Endothelial cell of umbilical vein (primary cell): ENCODE results near the gene RETREG2. TPM values are rescaled to one million over a fixed set of nuclear protein-coding genes. Genes with fewer than 3 reads are reported as not detected.

Experiments used
- BruUV-seq: library from RNA; stranded (reverse); fragments of 400-500 nt; replicated peaks from 2 replicates; lab custom pipeline; 2021; lab: Mats Ljungman, UMichigan
- CTCF ChIA-PET: fragments of 300-600, 350-600 bp; sonication (Branson Sonifier 250); formaldehyde crosslinking; loops from one replicate; lab custom pipeline; 2021; ENCODE audit warnings: antibody characterized with exemption, inconsistent platforms; lab: Charles Lee
- POLR2A ChIA-PET: fragments of 300-600, 350-600 bp; sonication (Branson Sonifier 250); formaldehyde crosslinking; loops from one replicate; lab custom pipeline; 2021; ENCODE audit warnings: antibody characterized with exemption, inconsistent platforms; lab: Charles Lee
- DNase-seq: peaks from one replicate; pipeline ENCODE4 v3.0.0-alpha.2; 2011; ENCODE audit warnings: low read depth, low spot score
- FAIRE-seq: peaks from 2 replicates; lab custom pipeline; 2011; peaks lifted over from hg19 to GRCh38; lab: Jason Lieb, UNC
- H2AFZ ChIP-seq: 2 replicates; pipeline ENCODE4 v1.6.0; 2012; ENCODE audit warnings: low read depth, low read length, control low read depth, inconsistent platforms
- H3K27ac ChIP-seq: 2 replicates; pipeline ENCODE4 v1.5.1; 2011; ENCODE audit warnings: low read depth, mild to moderate bottlenecking, control low read depth, low read length, moderate library complexity; ENCODE audit not compliant: insufficient read depth
- H3K27me3 ChIP-seq, 2 experiments: 2 replicates each; pipeline versions ENCODE4 v1.6.0 to v1.6.1; 2011; ENCODE audit warnings: low read length in 2 of 2, mixed read lengths in 1 of 2; ENCODE audit not compliant: control insufficient read depth in 2 of 2, insufficient read depth in 2 of 2
- H3K36me3 ChIP-seq, 2 experiments: 2 replicates in 1 of 2; 3 replicates in 1 of 2; pipeline ENCODE4 v1.5.1; 2011; ENCODE audit warnings: low read length in 2 of 2, mild to moderate bottlenecking in 1 of 2, moderate library complexity in 1 of 2; ENCODE audit not compliant: control insufficient read depth in 2 of 2, insufficient read depth in 2 of 2; ENCODE audit errors: extremely low read depth in 1 of 2
- H3K4me1 ChIP-seq: 3 replicates; pipeline ENCODE4 v1.5.1; 2011; ENCODE audit warnings: mild to moderate bottlenecking, low read length; ENCODE audit not compliant: control insufficient read depth, insufficient read depth; ENCODE audit errors: extremely low read depth
- H3K4me2 ChIP-seq: 2 replicates; pipeline ENCODE4 v1.6.1; 2011; ENCODE audit warnings: low read length, control low read depth, mixed read lengths; ENCODE audit not compliant: insufficient read depth
- H3K4me3 ChIP-seq, 3 experiments: fragments of 200-600 bp in 1 of 3; sonication (generic), shearing (Covaris generic) in 1 of 3; replicated peaks in 1 of 3; 2 replicates each; pipeline ENCODE4 v1.5.1; 2011 to 2016; ENCODE audit warnings: control low read depth in 3 of 3, low read length in 3 of 3, mild to moderate bottlenecking in 2 of 3, inconsistent platforms in 1 of 3, low read depth in 1 of 3, moderate library complexity in 1 of 3; ENCODE audit not compliant: insufficient read depth in 1 of 3
- H3K79me2 ChIP-seq: 2 replicates; pipeline ENCODE4 v1.6.0; 2012; ENCODE audit warnings: low read length, inconsistent platforms; ENCODE audit not compliant: control insufficient read depth, insufficient read depth
- H3K9ac ChIP-seq: replicated peaks from 2 replicates; pipeline ENCODE3; 2011; ENCODE audit warnings: low read length, control low read depth; ENCODE audit not compliant: insufficient read depth; ENCODE audit errors: extremely low read depth
- H3K9me1 ChIP-seq: replicated peaks from 3 replicates; pipeline ENCODE4 v1.6.0; 2011; ENCODE audit warnings: mild to moderate bottlenecking, low read length; ENCODE audit not compliant: control insufficient read depth, insufficient read depth; ENCODE audit errors: extremely low read depth
- H3K9me3 ChIP-seq: replicated peaks from 2 replicates; pipeline ENCODE4 v1.5.1; 2012; ENCODE audit warnings: low read length, inconsistent platforms; ENCODE audit not compliant: control insufficient read depth, insufficient read depth
- H4K20me1 ChIP-seq: replicated peaks from 2 replicates; pipeline ENCODE3; 2011; ENCODE audit warnings: mild to moderate bottlenecking, low read length; ENCODE audit not compliant: control insufficient read depth, insufficient read depth; ENCODE audit errors: extremely low read depth
- EZH2 ChIP-seq: IDR thresholded peaks from 2 replicates; pipeline ENCODE4 v1.6.1; 2012; ENCODE audit warnings: borderline replicate concordance, low read depth, mild to moderate bottlenecking, moderate library complexity, low read length, inconsistent platforms; ENCODE audit not compliant: severe bottlenecking
- FOS ChIP-seq: IDR thresholded peaks from 2 replicates; pipeline ENCODE4 v1.6.1; 2011; ENCODE audit warnings: mild to moderate bottlenecking, low read length, moderate library complexity, borderline replicate concordance; ENCODE audit not compliant: insufficient read depth
- GATA2 ChIP-seq: IDR thresholded peaks from 2 replicates; pipeline ENCODE4 v1.7.0; 2011; ENCODE audit warnings: low read depth, mild to moderate bottlenecking, moderate library complexity, mixed read lengths, low read length; ENCODE audit not compliant: insufficient read length, insufficient read depth
- JUN ChIP-seq: IDR thresholded peaks from 2 replicates; pipeline ENCODE4 v1.6.1; 2011; ENCODE audit warnings: borderline replicate concordance, low read depth; ENCODE audit not compliant: insufficient read length, insufficient read depth
- MYC ChIP-seq: IDR thresholded peaks from one replicate; pipeline ENCODE4 v1.6.1; 2011; ENCODE audit warnings: mild to moderate bottlenecking, low read depth, low read length
- POLR2A ChIP-seq: IDR thresholded peaks from 2 replicates; pipeline ENCODE4 v1.6.1; 2012; ENCODE audit warnings: low read depth, mild to moderate bottlenecking, control low read depth, low read length
- POLR2AphosphoS5 ChIP-seq: IDR thresholded peaks from 2 replicates; pipeline ENCODE4 v1.6.1; 2012; ENCODE audit warnings: low read depth, mild to moderate bottlenecking, control low read depth, low read length, moderate library complexity; ENCODE audit not compliant: insufficient read depth
- dilution Hi-C: fragments of 300-500 bp; cut with MboI; formaldehyde crosslinking; loops from one replicate; pipeline ENCODE4 v1.15.0; 2019; ENCODE audit warnings: low sequenced_read_pairs; ENCODE audit not compliant: extremely low pct_ligation_motif_present
- intact Hi-C: fragments of 100-400 bp; cut with micrococcal nuclease; formaldehyde crosslinking; loops from one replicate; pipeline ENCODE4 v1.10.0; 2022
- polyA plus RNA-seq, 4 experiments: library from polyadenylated mRNA; depleted of rRNA in 3 of 4; stranded (reverse) in 3 of 4; unstranded in 1 of 4; fragments of >200 nt; gene quantifications; 2 replicates each; pipeline versions ENCODE4 v1.2.1 to v1.2.3, GENCODE V29; 2011 to 2012; ENCODE audit warnings: missing spikeins in 1 of 4
- total RNA-seq: library from RNA; stranded (reverse); gene quantifications from 2 replicates; pipeline ENCODE4 v1.2.3, GENCODE V29; 2021
- TF ChIP-seq, protein P1 (sequence below): IDR thresholded peaks from 2 replicates; pipeline ENCODE4 v1.6.1; 2011; ENCODE audit not compliant: insufficient read depth, insufficient read length
- TF ChIP-seq, protein P2 (sequence below), 2 donors: IDR thresholded peaks; 1 replicate in 1 of 2; 2 replicates in 1 of 2; pipeline ENCODE4 v1.5.1; 2011; ENCODE audit warnings: low read length in 2 of 2, mild to moderate bottlenecking in 2 of 2, moderate library complexity in 2 of 2, control low read depth in 1 of 2, inconsistent platforms in 1 of 2, low read depth in 1 of 2; ENCODE audit not compliant: insufficient read depth in 1 of 2; ENCODE audit errors: extremely low read depth in 1 of 2

Gene RETREG2
- total and polyA plus RNA-seq, 2 donors (not counting 3 experiments of a cell fraction or from before 2014, with no cell fraction given), result 59.5 to 76.1 TPM

DNA sequence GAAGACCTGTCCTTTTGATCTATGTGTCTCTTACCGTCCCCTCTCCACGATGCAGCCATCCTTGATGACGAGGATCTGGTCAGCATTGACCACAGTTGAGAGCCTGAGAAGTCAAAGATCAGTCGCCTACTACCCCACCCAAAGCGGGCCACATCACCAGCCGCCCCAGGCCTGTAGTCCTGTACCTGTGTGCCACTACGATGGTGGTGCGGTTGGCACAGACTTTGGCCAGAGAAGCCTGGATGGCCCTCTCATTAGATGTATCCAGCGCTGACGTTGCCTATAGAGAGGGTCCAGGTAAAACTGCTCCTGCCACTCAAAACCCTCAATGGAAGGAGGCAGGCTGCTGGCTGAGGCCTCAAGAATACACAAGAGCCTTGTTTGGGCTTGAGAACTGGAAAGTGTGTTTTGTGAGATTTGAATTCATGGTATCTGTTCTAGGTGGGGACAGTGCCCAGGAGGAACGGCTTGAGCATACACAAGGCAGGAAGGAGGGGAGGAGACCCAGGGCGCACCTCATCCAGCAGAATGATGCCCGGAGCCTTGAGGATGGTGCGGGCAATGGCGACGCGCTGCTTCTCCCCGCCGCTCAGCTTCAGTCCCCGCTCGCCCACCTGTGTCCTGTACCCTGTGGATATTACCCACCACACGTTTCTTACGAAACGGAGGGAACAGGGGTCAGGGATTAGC is 32.3 kb downstream of the RETREG2 start:
- intact Hi-C loops, result no loop called here
- H3K27me3 ChIP-seq, result no peaks in the 10 kb centered on the region
- TF ChIP-seq GATA2, result no peak
- no peak for TF ChIP-seq FOS
- TF ChIP-seq POLR2A, result no peak
- TF ChIP-seq EZH2, result no peak
- TF ChIP-seq, protein P1, sequence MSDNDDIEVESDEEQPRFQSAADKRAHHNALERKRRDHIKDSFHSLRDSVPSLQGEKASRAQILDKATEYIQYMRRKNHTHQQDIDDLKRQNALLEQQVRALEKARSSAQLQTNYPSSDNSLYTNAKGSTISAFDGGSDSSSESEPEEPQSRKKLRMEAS, result no peak
- TF ChIP-seq, protein P2, sequence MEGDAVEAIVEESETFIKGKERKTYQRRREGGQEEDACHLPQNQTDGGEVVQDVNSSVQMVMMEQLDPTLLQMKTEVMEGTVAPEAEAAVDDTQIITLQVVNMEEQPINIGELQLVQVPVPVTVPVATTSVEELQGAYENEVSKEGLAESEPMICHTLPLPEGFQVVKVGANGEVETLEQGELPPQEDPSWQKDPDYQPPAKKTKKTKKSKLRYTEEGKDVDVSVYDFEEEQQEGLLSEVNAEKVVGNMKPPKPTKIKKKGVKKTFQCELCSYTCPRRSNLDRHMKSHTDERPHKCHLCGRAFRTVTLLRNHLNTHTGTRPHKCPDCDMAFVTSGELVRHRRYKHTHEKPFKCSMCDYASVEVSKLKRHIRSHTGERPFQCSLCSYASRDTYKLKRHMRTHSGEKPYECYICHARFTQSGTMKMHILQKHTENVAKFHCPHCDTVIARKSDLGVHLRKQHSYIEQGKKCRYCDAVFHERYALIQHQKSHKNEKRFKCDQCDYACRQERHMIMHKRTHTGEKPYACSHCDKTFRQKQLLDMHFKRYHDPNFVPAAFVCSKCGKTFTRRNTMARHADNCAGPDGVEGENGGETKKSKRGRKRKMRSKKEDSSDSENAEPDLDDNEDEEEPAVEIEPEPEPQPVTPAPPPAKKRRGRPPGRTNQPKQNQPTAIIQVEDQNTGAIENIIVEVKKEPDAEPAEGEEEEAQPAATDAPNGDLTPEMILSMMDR (IDR thresholded peaks at IDR 0.05; ENCODE audit: extremely low read depth in 1 of 2, insufficient read depth in 1 of 2, low read depth in 1 of 2, low read length in 2 of 2), result no peak
- TF ChIP-seq MYC, result no peak
- TF ChIP-seq JUN, result no peak
- TF ChIP-seq POLR2AphosphoS5, result no peak
- FAIRE-seq (no peak), DNase-seq (no peak)
- CTCF ChIA-PET, result interaction anchor here (1.1 kb wide), 1 partner anchor 14 kb away, joined by 3 read pairs; no protein-coding TSS in a partner anchor
- POLR2A ChIA-PET, result no interaction called here
- H3K9me3 ChIP-seq, result no peaks in the 10 kb centered on the region
- BruUV-seq, result no TSS peak
- no peak overlapping the region for H3K27ac ChIP-seq
- dilution Hi-C loops, result no loop called here
- H3K4me1 ChIP-seq, result peaks cover 18% of the 10 kb centered on the region
- H3K79me2 ChIP-seq, result no peaks in the 10 kb centered on the region
- H3K4me3 ChIP-seq, result no peak overlapping the region
- no peaks in the 10 kb centered on the region for H3K9me1 ChIP-seq
- H3K4me2 ChIP-seq, result no peak overlapping the region
- peaks cover 3 to 13% of the 10 kb centered on the region in 2 experiments for H3K36me3 ChIP-seq
- H2AFZ ChIP-seq, result no peak overlapping the region
- no peak overlapping the region for H3K9ac ChIP-seq
- H4K20me1 ChIP-seq, result no peaks in the 10 kb centered on the region
